ENCODE measurements around the gene ATP2C2.

Gene ATP2C2

GRCh38 chr16:84485255-84486010 is 117.1 kb downstream of the ATP2C2 start:
- in situ Hi-C loops (cut with HindIII; ENCODE audit: low sequenced_read_pairs), result no loop called here

- in situ Hi-C loops (cut with HindIII; ENCODE audit: low sequenced_read_pairs), result no loop called here
Observed at GRCh38 chr16:84486126-84486525, 117.8 kb downstream of the ATP2C2 start.

DNA sequence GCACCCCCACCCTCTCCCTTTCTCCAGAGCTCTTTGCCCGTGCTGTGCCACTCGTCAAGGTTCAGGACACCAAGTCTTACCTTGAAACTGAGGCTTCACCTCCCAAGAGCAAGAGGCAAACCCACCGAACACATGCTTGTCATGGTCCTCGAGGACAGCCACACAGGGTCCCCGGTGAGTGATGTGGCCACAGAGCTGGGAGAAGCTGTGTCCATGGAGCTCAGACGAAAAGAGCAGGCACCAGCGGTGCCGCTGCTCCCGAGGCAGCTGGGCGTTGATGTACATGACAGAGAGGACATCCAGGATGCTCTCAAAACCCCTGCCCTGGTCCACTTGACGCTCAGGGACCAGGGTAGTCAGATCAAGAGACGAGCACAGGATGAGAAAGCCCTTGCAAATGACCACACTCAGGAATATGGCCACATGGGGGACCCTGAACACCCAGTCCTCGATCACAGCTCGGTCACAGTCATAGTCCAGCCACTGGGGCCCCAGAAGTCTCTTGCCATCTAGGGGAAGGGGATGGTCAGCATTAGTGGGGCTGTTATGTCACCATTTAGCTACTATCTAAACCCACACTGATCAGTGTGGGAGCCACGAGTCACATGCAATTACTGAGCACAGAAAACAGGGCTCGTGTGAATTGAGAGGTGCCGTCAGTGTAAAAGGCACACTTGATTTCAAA is 118.4 kb downstream of the ATP2C2 start:
- in situ Hi-C loops (cut with HindIII; ENCODE audit: low sequenced_read_pairs), result no loop called here

DNA sequence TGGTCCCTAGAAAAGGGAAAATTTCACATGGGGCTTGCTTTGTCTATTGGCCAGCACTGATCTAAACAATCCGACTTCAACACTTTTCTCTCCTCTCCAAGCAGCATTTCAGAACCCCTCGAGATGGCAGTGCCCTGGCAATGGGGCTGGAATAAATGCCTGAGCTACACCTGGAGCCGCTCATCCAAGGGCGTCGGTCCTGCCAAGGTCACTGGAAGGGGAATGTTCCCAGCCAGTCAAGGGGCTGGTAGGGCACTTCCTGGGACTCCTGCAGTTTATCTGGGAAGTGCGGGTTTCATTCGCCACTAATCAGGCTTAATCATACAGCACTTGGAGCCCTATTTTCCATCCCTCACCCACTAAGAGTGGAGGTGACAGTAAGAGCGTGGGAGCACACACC is 119.0 kb downstream of the ATP2C2 start:
- in situ Hi-C loops (cut with HindIII; ENCODE audit: low sequenced_read_pairs), result no loop called here

DNA sequence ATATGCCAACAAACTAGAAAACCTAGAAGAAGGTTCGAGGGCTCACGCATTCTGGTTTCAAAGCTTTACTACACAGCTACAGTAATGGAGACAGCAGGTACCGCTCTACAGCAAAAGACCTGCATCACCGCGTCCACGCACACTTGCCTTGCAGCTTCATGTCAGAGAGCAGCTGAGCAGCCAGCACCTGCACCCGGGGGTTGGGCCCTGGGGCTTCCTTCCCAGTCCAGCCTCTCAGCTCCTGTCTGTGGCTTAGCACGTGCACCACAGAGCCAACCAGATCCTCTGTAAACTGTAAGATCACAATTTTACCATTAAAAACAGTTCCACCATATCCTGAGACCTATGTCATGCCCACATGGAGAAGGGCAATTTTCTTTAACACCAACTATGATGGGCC is 120.8 kb downstream of the ATP2C2 start:
- in situ Hi-C loops (cut with HindIII; ENCODE audit: low sequenced_read_pairs), result no loop called here

- in situ Hi-C loops (cut with HindIII; ENCODE audit: low sequenced_read_pairs), result no loop called here
Observed at GRCh38 chr16:84495506-84495905, 127.2 kb downstream of the ATP2C2 start.

GRCh38 chr16:84496991-84497390 is 128.7 kb downstream of the ATP2C2 start:
- in situ Hi-C loops (cut with HindIII; ENCODE audit: low sequenced_read_pairs), result no loop called here

GRCh38 chr16:84497418-84498222 is 129.3 kb downstream of the ATP2C2 start:
- in situ Hi-C loops (cut with HindIII; ENCODE audit: low sequenced_read_pairs), result no loop called here

GRCh38 chr16:84498223-84498610 is 129.9 kb downstream of the ATP2C2 start:
- in situ Hi-C loops (cut with HindIII; ENCODE audit: low sequenced_read_pairs), result no loop called here

GRCh38 chr16:84498859-84499620 is 130.7 kb downstream of the ATP2C2 start:
- in situ Hi-C loops (cut with HindIII; ENCODE audit: low sequenced_read_pairs), result no loop called here

GRCh38 chr16:84499638-84500037 is 131.3 kb downstream of the ATP2C2 start:
- in situ Hi-C loops (cut with HindIII; ENCODE audit: low sequenced_read_pairs), result no loop called here

- in situ Hi-C loops (cut with HindIII; ENCODE audit: low sequenced_read_pairs), result no loop called here
Observed at GRCh38 chr16:84500531-84500930, 132.2 kb downstream of the ATP2C2 start.

DNA sequence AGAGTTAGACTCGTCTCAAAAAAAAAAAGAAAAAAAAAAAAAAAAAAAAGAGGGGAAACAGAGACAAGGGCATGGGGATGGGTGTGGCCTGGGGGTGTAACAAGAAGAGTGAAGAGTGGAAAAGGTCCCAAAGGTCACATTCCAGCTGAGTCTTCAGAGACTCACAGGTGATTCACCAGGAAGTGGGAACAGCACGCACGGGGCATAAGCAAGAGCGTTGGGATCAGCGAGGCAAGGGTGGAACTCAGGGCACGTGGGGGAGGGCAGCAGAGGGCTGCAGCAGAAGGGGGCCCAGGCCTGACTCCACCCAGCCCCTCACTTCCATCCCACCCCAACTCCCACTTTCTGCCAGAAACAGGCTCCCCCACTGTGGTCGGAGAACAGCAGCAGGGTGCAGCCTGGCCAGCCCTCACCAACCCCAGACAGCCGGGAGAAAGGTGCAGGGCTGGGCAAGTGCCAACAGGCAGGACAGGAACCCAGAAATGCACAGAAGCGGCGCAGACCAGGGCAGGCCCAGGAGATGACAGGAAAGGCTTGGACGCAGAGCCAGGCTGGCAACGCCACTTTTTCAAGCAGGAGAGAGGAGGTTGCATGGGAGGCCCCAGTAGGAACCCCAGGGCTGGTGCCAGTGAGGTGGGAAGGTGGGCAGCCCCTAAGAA is 132.9 kb downstream of the ATP2C2 start:
- in situ Hi-C loops (cut with HindIII; ENCODE audit: low sequenced_read_pairs), result no loop called here

GRCh38 chr16:84502075-84502474 is 133.7 kb downstream of the ATP2C2 start:
- in situ Hi-C loops (cut with HindIII; ENCODE audit: low sequenced_read_pairs), result no loop called here

GRCh38 chr16:84502581-84502980 is 134.2 kb downstream of the ATP2C2 start:
- in situ Hi-C loops (cut with HindIII; ENCODE audit: low sequenced_read_pairs), result no loop called here

DNA sequence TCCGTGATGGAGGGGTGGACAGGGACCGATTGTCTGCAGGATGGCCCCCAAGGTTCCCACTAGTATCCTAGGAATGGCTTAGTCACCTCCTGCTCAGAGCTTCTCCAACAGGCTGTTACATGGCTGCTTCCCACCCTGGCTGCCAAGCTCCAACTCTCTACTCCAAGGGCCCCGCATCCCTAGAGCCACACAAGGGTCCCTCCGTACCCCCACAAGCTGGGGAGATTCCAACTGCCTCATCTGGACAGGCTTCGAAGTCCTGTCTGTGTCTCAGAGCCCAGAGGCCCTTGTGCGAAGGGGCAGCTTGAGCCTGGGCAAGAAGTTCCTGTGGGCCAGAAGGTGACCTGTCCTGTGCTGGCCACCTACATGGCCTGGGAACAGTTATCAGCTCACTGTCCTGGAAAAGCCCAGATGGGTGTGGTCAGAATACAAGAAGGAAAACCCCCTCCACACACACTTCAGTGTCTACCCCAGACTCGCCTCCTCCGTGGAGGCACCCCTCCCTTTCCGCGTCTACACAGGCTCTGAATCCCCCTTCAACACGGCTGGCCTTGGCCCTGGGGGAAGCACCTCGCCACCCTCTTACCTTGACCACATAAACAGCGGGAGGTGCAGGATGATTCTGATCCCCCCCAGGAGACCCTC is 135.5 kb downstream of the ATP2C2 start:
- in situ Hi-C loops (cut with HindIII; ENCODE audit: low sequenced_read_pairs), result no loop called here

DNA sequence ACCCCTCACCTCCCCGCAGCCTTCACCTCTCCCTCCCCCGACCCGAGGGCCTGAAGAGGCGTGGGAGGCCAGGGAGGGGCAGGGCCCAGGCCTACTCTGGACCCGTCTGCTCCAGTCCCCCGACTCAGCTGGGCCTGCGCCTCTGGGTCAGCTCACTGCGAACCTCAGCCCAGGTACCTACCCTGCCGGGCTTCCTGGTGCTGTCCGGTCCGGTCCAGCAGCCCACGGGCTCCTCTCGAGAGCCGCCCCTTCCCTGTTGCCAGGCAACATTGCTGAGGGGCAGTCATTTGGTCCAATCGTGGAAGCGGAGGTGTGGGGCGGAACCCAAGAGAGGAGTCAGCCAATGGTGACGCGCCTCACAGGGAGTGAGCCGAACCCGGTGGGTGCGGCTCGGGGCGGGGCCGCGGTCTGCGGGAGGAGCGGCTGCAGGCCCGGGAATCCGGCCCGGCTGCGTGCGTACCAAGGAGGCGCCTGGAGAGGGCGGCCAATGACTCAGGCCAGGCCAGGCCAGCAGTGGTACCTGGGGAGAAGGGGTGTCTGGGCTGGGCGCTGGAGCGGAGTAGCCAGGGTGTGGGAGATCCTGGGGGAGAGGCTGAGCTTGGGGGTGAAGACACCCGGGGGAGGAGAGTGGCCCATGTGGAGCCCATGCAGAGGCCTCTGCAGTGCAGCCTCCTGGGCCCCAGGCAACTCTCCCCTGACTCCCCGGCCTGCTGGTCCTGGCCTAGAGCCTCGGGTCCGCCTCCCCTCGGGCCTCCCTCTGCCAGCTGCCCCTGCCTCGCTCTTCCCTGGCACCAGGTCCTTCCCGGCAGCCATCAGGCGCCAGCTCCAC is 136.3 kb downstream of the ATP2C2 start, which contains the start of gene MEAK7:
MEAK7 (minus strand) TSS at position 240 of the 829 bp plus-strand sequence. CDS start 6,573 bp downstream, outside the sequence.
- in situ Hi-C loops (cut with HindIII; ENCODE audit: low sequenced_read_pairs), result no loop called here

DNA sequence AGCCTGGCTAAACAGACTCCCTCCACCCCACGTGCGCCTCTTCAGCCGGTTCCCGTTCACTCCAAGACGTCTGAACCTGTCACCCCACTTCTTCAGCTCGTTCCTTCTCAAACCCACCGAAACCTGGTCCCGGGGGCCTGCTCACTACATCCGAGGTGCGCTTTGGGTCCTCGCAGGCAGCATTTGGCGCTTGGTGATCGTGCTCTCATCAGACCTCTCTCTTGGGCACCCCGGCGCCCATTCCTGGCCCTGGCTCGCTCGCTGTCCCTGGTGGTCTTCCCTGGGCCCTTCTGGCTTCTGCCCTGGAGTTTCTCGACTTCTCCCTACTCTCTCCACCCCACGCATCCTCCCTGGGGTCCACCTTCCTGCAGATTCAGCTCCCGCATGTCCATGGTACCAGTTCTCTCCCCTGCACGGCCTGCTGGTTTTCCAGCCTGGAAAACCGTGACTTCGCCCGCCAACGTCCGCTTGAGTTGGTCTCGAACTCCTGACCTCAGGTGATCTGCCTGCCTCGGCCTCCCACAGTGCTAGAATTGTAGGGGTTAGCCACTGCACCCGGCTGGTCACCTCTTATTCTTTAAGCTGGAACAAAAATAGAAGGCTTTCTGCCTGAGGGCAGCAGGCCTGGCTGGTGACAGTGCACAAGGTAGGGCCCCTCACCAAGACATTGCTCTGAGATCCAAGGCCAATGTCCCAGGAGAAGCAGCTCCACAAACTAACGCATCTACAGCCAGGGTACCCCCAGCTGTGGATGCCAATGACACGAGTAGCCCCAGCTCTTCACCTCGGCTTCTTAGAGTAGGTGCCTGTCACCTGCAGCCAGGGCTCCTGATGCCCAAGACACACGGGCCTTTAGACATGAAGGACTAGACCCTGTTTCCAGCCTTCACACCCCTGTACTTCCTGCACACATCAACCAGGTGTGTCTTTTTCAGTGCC is 137.2 kb downstream of the ATP2C2 start:
- in situ Hi-C loops (cut with HindIII; ENCODE audit: low sequenced_read_pairs), result no loop called here

Data from DLD1 (cell line).